ENCODE measurements around the gene CKB.
A peak's percentile ranks its signal among the peaks of the same experiment; 100 is the strongest.

Gene CKB

DNA sequence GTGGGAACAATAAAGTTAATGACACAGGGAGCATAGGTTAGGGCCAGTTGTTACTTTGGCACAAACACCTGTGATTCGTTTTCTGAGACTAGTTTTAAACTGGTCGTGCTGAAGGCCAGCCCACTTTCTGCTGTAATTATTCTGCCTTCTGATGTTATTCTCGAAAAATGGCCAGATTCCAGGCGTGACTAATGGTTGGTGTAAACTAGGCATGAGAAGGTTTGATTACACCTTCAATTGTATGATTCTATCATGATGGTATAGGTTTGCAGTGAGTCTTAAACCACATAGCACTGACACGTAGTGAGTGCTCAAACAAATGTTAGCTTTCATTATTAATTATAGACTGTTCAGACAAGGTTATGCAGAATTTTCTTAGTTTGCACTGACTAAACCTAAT lies 39.0 kb downstream of the CKB start:
- peak; percentile 35 for DNase-seq

DNA sequence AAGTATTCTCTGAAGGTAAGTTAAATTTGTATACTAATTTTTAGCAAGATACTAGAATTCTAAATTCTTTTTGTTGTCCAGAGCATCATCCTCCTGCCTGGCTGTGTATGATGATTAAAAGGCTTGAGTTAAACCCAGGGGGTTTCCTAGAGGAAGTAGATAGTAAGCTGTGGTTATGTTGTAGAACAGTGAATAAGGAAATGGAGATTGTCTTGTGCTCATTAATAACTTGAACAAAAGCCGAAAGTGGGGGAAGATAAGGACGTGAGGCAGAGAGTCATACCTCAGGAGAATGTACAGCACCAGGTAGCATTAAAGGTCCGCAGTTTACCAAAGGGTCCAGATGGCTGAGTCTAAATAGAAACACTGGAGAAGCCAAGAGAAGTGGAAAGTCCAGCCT lies 42.0 kb downstream of the CKB start:
- no peak for DNase-seq

GRCh38 chr14:103476631-103477030 lies 46.0 kb downstream of the CKB start:
- DNase-seq = no peak

DNA sequence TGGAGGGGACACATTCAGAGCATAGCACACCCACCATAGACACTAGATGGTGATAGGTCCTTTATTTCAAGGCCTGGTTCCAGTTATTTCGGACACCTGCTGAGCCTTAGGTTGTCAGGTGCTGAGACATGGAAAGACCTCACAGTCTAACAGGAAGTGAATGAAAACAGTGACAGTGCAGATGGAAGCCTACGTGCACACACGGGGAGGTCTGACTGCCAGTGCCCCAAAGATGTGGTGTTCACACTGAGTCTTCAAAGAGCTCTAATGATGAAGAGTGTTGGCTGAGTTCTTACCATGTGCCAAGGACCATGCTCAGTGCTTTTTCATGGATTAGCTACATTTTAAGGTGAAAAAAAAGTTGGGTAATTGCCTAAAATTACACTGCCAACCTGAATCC lies 46.6 kb downstream of the CKB start:
- no peak for DNase-seq

- no peak for DNase-seq
Observed at GRCh38 chr14:103474893-103475292, 47.7 kb downstream of the CKB start.

DNA sequence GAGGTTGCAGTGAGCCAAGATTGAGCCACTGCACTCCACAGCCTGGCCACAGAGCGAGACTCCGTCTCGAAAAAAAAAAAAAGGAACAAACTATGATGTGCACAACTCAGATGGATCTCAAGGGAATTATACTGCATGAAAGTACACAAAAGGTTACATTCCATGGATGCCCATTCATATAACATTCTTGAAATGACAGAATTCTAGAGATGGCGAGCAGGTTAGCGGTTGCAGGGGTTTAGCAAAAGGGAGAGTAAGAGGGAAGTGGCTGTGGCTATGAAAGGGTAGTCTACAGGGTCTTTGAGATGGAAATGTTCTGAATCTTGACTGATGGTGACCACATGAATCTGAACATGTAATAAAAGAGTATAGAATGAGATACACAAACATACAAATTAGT lies 49.7 kb downstream of the CKB start:
- DNase-seq = no peak
